ENCODE data around the gene EIF4A3.

The EIF4A3 gene

GRCh38 chr17:80087346-80088265 is 59.3 kb downstream of the EIF4A3 start:
- Mint-ChIP-seq H3K4me1 (ENCODE audit: low read depth) (peaks cover 25% of the 10 kb centered on the region), H3K4me3 (no peak overlapping the region), H3K9me3 (no peaks in the 10 kb centered on the region), H3K36me3 (ENCODE audit: low read depth) (no peaks in the 10 kb centered on the region), H3K27me3 (peaks cover 19% of the 10 kb centered on the region), H3K27ac (peak overlapping the region; percentile 47)
- intact Hi-C loops (cut with micrococcal nuclease): loop anchor here (10.0 kb wide), 1 partner anchor 167 kb away; no protein-coding TSS in a partner anchor

DNA sequence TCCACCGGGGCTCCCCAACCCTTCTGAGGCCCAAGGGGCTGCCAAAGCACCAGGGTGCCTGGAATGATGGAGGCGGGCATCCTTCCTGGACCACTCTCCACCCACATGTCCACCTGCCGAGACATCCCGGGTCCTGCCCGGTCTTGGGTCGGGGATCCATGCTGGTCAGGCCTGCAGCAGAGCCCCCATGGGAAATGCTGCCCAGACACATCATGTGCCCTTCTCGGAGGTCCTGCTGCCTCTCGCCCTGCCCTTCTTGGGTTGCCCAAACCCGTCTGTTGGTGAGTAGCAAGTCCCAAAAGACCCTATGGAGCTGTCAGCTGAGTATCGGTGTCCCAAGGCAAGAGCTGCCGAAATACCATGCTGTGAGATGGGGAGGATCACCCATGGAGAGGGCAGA is 60.3 kb downstream of the EIF4A3 start:
- intact Hi-C loops (cut with micrococcal nuclease): loop anchor here (10.0 kb wide), 1 partner anchor 168 kb away; no protein-coding TSS in a partner anchor
- no peak overlapping the region for H3K27ac Mint-ChIP-seq
- H3K27me3 Mint-ChIP-seq: peaks cover 22% of the 10 kb centered on the region
- H3K36me3 Mint-ChIP-seq (ENCODE audit: low read depth): no peaks in the 10 kb centered on the region
- no peaks in the 10 kb centered on the region for H3K9me3 Mint-ChIP-seq
- peaks cover 18% of the 10 kb centered on the region for H3K4me1 Mint-ChIP-seq (ENCODE audit: low read depth)
- no peak overlapping the region for H3K4me3 Mint-ChIP-seq

GRCh38 chr17:80086081-80086480 is 60.8 kb downstream of the EIF4A3 start:
- Mint-ChIP-seq H3K27me3 (peaks cover 22% of the 10 kb centered on the region), H3K9me3 (no peaks in the 10 kb centered on the region)

GRCh38 chr17:80084773-80085172 is 62.2 kb downstream of the EIF4A3 start:
- intact Hi-C loops (cut with micrococcal nuclease): loop anchor here (5.0 to 10.0 kb wide), 2 partner anchors 43 to 170 kb away; no protein-coding TSS in a partner anchor
- Mint-ChIP-seq H3K36me3 (ENCODE audit: low read depth) (no peaks in the 10 kb centered on the region), H3K27me3 (peaks cover 22% of the 10 kb centered on the region), H3K27ac (no peak overlapping the region), H3K9me3 (no peaks in the 10 kb centered on the region), H3K4me3 (no peak overlapping the region), H3K4me1 (ENCODE audit: low read depth) (peaks cover 10% of the 10 kb centered on the region)

More at GRCh38 chr17:80086081-80086480, 60.8 kb downstream of the EIF4A3 start:
- intact Hi-C loops (cut with micrococcal nuclease): loop anchor here (10.0 kb wide), 1 partner anchor 169 kb away; no protein-coding TSS in a partner anchor
- no peaks in the 10 kb centered on the region for H3K36me3 Mint-ChIP-seq (ENCODE audit: low read depth)
- H3K4me3 Mint-ChIP-seq: no peak overlapping the region
- no peak overlapping the region for H3K27ac Mint-ChIP-seq
- H3K4me1 Mint-ChIP-seq (ENCODE audit: low read depth): peaks cover 13% of the 10 kb centered on the region

Measured in dendritic cell treated with granulocyte-macrophage colony-stimulating factor and Interleukin-4, amounts not matched to agents 40 ng/mL and 50 ng/mL, for 4 days (primary cell).